ENCODE results near the gene ACOT2.

- no peak for TF ChIP-seq L3MBTL2 (conservative IDR thresholded peaks at IDR 0.05)
- no peak for TF ChIP-seq FOXA1 (IDR thresholded peaks at IDR 0.05)
- TF ChIP-seq HDGF (IDR thresholded peaks at IDR 0.05; ENCODE audit: borderline replicate concordance) = no peak
- no peak for TF ChIP-seq FOXK2 (IDR thresholded peaks at IDR 0.05)
- no peak for TF ChIP-seq SUZ12 (IDR thresholded peaks at IDR 0.05)
- no peak for TF ChIP-seq ARNT (IDR thresholded peaks at IDR 0.05)
- TF ChIP-seq SP1 (IDR thresholded peaks at IDR 0.05) = no peak
- no peak for TF ChIP-seq FOXM1 (IDR thresholded peaks at IDR 0.05; ENCODE audit: borderline replicate concordance)
- TF ChIP-seq ELF4 (IDR thresholded peaks at IDR 0.05) = no peak
- TF ChIP-seq TARDBP (IDR thresholded peaks at IDR 0.05) = no peak
Observed at GRCh38 chr14:73623504-73624054, 54.6 kb downstream of the ACOT2 start.
